Measurements from ENCODE around the gene MTCL1.

Gene MTCL1

DNA sequence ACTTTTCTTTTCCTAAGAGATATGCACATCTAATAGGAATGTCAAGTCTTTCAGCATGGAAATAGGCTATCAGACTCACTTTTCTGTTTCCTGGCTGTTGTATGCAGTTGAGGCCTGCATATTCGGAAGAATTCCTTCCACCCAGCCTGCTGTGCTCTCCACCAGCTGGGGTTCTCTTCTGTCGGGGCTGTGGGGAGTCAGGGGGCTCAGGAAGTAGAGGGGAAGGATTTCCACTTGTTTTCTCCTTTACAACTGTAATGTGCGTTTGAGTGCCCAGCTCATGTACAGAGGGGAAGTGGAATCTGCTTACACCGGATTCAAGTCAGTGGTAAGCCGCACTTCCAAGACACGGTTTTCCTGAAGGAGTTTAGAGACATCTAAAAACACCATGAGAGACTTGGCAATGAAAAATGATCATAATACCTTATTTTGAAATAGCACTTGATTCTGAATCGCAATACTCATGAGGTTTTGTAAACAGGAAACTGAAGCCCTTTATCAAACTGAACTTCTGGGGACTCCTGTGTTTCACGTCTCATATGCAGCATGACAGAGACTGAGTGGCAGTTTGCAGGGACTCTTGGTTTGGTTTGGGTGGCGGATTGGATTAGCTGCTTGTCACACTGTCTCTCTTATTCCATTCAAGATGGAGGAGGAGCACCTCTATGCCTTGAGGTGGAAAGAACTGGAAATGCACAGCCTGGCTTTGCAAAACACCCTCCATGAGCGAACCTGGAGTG, 90.4 kb downstream of the MTCL1 start:
- DNase-seq = no peak

DNA sequence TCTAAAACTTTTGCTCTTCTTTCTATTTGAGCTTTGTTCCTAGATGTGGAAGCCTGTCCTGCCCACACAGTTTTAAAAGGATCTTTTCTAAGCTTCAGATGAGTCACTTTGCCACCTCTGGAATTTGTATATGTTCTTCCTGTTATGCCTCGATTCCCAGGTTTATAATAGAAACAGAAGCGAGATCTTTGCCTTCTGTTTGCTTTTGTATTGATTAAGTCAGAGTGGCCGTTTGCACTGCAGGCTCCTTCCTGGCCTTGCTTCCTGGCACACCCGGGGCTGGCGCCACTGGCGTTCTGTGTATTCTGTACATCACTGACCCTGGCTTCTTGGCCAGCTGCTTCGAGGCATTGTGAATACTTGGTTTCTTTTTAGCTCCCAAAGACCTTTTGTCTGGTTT, 91.8 kb downstream of the MTCL1 start:
- DNase-seq = peak; percentile 5

DNA sequence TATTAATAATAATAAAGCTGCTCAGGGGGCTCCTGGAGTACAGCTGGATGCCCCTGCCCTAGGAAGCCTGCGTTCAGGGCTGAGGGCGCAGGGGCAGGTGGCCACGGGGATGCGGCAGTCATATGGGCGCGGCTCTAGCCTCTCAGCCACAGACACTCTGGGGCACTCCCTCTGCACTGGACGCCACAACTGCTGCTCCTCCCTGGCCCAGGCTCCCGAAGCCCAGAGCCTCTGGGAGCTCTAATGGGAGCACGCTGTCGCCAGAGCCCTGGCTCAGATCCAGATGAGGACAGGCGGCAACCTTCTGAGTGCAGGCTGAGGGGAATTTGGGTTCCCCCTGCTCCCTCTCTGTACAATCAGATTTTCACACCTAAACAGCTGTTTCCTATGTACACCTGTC, 93.6 kb downstream of the MTCL1 start:
- peak; percentile 40 for DNase-seq

DNA sequence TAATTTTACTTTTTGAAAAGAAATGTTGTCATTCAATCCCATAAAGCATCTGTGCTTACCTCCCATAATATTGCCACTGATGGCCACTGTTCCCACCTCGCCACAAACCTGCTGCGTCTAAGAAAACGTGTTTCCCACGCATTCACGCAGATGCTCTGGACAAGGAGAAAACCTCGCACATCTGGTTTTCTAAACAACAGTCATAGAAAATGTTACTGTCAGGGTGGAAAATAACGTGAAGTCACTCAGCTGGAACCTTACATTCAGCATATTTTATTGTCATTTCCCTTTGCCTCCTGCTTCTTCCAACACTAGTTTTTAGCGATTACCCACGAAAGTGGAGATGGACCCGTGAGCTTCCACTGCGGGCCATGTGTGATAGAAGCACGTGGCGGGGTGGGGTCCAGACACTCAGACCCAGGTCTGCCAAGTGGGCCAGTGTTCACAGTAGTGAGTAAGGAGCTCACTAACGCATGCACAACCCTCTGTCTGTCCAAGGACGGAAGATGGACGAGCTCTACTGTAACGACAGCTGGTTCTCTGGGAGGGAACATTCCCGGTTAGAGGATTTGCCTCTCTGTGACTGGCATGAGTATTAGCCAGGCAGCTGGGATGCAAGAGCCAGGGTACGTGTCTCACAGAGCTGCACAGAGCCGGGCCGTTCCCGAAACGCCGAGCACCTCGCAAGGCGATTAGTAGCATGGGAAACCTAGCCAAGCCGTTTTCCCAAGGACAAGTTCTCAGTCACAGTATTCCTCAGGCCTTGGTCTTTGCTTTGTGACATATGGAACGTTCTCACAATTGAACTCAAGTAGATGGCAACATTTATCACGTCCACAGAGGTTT, 94.5 kb downstream of the MTCL1 start:
- DNase-seq = no peak

DNA sequence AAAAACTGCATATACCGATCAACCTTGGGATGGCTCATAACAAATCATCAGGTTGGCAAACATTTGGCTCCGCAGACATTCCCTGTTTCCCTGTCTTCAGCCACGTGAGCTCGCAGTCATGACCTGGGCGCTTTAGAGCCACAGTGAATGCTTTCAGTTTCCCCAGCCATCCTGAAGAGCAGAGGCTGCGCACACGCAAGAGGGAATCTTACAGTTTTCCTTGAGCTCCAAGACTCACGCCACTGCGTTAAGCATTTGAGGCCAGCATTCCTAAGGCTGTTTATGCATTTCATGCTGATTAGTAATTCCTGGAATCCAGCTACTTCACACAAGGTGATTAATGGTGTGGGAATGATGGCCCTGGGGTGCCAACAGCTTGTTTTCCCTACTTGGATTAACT, 95.1 kb downstream of the MTCL1 start:
- no peak for DNase-seq

DNA sequence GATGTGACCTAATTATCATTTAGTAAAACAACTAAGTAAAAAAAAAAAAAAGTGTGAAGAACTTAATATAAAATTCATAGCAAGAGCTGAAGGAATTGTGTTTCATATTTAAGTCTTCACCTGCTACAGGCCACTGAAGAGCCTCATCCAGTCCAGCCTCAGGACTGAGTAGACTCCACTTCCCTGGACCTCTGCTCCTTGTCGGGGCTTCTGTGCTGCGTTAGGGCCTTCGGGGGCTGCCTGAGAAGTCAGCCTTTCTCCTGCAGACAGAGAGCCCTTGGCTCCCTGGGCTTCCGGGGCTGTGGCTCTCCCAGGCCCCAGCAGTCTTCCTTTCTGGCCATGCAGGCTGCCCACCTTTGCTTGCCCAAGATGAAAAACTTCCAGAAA, 95.5 kb downstream of the MTCL1 start:
- no peak for DNase-seq

DNA sequence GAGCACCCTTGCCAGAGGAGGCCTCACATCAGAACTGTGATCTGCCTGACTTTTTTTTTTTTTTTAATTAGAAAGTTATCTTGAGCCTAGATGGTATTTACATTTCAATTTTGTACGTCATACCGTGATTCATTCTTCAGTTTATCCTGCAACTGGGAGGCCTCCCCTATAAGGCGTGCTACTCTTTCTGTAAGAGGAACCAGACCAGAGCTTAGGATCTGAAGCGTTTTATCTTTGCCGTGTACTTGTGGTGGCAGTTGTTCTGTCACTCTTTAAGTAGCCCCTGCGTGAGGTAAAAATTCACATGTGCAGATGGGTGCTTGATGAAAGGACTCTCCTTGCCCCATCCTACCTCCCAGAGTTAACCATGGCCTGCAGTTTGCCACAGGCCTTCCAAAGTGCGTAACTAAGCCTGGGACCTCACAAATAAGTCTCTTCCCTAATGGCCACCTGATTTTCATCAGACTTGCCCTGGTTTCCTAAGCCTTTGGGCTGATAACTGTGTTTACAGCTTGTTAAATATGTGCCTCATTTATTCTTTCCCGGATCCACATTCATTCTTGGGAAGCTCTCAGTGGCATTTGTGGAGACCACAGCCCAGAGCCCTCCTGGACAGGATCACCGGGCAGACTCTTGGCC, 96.0 kb downstream of the MTCL1 start:
- DNase-seq = no peak

DNA sequence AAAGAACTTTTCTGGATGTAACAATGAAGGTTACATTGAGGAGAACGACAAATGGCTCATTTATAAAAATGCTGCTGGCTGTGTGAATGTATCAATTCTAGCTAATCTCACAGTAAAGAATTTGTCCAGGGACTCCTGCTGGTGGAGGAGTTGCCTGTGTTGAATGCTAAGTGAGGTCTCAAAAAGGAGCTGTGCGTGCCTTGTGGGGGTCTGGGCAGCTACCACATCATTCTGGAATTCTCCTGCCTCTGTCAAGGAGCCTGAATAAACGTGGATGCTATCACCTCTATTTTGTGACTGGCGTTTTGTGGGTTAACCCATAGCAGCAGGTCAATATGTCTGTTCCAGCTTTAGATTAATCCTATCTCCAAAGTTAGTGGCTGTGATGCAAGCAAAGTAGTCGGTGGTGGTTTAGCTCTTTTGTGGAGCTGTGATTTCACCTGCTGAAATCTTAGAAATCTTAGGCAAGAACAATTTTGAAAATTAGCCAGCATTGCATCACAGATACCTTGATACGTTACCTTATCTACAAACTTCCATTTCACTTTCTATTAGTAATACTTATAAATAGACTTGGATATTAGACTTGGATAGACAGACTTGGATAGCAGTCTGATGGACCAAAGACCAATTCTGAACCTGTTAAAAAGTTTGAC, 96.8 kb downstream of the MTCL1 start:
- no peak for DNase-seq

DNA sequence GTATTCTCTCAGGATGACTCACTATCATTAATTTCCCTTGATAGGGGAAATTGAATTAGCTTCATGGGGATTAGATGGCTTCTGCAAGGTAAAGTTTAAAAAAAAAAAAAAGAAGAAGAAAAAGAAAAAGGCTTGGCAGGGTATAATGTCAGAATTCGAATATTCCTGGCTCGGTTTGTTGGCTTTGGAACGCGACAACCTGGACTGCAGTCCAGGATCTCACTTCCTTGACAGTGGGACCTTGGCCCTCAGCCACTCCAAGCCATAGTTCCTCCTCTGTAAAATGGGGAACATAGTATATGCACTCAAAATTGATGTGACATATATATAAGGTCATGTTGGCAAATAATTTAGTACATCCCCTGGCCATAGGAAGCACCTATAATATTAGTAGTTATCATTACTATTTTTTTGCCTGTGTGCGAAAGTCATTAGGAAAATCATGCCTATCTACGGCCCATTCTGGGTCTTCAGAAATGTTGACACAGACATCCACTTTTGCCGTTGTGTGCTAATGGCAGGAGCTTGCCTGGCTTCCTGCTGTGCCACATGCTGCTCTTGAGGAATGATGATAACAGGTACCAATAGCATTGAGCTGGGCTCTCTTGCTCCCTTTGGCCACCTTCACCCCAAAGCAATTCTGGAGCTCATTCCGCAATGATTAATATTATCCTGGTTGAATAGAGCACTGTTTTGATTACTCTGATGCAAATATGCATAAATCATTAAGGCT, 97.9 kb downstream of the MTCL1 start:
- peak; percentile 26 for DNase-seq

DNA sequence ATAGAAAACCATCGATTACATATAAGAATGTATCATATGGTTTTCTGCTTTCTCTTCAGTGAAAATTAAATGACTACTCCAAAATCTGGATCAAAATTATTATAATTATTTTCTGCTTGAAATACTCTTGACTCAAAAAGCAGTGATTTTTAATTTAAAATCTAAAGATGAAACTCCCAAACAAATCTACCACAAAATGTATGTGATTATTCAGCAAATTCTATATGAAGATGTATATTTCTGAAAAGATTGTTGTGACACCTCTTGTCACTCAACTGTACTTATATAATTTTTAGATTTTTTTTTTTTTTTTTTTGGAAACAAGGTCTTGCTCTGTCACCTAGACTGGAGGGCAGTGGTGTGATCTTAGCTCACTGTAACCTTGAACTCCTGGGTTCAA, 98.6 kb downstream of the MTCL1 start:
- DNase-seq = no peak

DNA sequence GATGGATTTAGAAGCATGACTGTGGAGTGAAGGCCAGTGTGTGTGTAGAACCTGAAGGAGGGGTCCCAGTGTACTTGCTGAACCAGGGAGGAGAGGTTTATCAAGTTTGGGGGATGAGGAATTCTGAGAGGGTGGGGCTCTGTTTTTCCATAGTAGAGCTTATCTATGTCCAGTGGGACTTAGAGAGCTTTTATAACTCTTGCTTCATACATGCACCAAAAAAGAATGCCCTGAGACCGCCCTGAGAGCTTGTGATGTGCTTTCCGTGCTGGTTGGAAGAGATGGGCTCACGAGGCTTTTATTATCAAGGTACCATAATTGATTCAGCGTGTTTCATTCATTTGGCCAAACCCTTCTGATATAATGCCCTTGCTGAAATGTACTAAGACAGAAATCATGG, 100.2 kb downstream of the MTCL1 start:
- no peak for DNase-seq

DNA sequence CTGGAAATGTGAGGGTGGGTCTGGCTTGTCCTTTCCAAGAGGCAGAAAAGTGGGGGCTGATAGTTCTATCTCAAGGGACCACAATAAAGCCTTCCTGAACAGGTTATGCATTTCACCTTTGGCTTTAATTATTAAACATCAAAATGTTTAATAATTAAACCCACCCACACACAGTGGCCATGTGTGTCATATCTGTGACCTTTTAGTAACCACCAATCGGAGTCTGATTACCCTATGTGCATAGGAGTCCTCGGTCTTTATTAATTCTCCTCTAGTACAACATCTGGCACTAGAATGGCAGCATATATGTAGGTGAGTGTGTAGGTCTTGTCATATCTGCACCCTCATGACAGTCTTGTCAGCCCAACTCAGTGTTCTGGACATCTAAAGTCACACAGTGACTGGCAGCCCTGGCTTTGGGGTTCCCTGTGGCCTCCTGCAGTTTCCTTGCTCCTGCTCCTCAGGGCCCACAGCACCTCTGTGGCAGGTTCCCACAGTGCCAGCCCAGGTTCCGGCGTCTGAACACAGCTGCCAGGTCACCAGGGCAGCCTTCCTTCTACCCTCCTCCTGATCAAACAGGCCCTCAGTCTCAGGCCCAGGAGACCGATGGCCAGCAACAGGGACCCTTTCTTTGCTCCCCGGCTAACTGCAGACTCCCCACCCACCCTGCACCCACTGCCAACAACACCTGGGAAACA, 100.9 kb downstream of the MTCL1 start:
- DNase-seq = no peak

DNA sequence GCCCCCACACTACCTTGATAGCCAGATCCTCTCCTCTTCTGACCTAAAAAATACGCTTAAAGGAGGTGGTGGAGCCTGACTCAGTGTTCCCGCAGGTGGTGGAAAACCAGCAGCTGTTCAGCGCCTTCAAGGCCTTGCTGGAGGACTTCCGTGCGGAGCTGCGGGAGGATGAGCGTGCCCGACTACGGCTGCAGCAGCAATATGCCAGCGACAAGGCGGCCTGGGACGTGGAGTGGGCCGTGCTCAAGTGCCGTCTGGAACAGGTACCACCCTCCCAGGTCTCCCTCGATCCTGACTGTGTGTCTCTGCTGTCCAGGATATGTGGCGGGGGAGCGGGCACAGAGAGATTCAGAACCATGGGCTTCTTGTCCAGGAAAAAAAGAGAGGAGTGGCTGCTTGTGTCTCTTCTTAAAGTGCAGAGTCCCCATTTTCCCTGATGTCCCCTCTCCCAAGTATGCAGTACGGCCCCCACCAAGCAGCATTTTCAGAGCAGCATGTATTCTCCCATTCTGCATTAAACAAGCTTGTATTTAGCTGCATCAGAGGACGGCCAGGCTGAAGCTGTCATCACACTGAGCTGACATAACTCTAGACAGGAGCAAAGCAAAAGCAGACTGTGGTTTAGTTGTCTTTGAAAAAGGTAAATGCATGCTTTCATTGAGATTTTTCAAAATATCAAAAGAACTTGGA, 101.6 kb downstream of the MTCL1 start:
- no peak for DNase-seq

DNA sequence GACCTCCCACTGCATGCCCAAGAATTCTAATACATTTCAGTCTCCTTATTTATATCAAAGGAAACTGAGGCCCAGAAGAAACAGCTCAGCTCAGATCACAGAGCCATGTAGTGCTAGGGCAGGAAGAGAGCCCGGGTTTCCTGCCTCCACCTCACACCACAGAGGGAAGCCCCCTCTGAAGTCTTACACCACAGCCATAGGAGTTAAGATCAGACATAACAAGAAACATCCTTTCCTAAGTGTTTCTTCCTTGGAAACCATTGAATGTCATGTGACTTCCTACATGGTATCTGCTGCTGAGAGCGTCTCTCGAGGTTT, 102.1 kb downstream of the MTCL1 start:
- no peak for DNase-seq

DNA sequence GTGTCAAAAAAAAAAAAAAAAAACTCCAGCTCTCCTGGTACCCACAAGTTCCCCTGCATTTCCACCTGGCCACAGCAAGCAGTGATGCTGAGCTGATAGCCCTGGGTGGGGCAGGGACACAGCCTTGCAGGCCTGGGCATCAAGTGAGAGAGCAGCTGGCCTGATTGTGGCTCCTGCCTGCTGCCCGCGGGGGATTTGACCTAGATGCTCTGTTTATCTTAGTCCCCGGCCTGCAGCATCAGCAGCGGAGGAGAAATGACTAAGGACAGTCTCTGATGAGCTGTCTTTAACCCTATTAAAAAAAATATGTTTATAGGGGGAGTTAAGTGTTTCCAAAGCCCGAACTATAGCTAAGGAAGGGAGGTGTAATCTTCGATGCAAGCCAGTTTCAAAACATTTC, 102.6 kb downstream of the MTCL1 start:
- DNase-seq = no peak

DNA sequence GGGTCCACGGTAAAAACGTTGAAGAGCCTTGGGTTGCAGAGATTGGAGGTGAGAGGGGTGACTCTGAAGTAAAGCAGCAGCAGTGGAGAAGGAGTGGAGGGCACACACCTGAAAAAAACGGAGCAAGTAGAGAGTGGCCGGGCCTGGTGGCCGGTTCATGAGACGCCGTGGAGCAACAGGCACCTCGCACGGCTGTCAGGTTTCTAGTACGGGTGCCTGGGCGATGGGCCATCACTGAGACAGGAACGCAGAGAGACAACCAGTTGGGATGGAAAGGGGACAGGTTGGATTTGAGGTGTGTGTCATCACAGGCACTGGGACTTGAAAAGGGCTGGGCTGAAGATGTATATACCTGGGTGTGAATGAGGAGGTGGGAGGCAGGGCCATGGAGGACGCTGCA, 104.2 kb downstream of the MTCL1 start:
- no peak for DNase-seq

DNA sequence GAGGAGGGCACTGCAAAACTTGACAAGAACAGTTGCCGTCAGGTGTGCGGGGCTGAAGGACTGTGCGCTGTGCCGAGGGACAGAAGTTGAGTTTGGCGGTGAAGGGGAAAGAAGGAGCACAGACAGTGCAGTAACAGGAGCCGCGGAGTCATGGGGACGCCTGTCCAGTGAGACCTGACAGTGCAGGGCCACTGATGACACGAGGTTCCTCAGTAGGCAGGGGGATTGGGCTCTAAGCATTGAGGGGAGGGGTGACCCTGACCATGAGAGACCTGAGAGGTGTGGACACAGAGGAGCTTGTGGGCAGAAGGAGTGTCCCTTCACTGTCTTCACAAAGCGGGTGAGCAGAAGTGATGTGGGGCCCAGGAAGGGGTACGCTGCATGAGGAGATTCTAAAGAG, 104.8 kb downstream of the MTCL1 start:
- no peak for DNase-seq

DNA sequence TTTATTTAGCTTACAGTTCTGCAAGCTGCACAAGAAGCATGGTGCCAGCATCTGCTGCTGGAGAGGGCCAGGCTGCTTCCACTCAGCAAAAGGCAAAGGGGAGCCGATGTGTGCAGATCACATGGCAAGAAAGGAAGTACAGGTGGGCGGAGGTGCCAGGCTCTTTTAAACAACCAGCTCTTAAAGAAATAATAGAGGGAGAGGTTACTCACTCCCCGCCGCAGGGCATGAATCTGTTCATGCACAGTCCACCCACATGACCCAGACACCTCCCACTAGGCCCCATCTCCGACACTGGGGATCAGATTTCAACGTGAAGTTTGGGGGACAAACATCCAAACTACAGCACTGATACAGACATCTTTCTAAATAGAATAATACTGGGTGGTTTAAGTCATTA, 105.8 kb downstream of the MTCL1 start:
- no peak for DNase-seq

DNA sequence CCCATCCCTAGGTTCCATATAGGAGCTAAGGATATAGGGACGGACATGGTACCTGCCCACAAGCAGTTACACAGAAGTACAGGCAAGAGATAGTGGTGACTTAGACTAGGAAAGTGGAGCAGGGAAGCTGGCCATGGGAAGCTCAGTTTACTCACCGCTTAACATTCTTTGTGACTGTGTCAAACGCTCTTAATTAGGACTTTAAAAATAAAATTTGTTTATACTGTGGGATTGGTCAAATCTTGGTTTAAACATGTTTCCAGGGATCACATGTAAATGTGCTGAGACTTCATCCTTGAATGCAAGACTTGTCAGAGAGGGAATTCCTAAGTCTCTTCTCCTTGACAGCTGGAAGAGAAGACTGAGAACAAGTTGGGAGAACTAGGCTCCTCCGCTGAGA, 107.3 kb downstream of the MTCL1 start:
- DNase-seq = no peak

DNA sequence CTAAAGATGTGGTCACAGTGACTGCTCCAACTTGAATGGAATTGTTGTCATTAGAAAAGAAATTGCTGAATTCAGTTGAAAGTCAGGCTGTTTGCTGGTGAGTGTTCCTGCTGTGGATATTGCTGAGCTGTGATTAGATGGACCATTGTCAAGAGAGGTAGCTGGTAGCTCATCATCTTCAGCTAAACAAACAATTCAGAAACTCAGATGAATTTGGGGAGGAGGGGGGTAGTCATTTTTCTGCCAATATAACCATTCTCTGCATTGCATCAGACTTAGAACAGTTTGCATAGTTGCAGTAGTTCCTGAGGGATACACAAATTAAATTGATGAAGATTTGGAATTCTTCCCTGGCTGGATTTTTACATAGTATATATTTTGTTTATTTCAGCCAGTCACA, 108.3 kb downstream of the MTCL1 start:
- no peak for DNase-seq

DNA sequence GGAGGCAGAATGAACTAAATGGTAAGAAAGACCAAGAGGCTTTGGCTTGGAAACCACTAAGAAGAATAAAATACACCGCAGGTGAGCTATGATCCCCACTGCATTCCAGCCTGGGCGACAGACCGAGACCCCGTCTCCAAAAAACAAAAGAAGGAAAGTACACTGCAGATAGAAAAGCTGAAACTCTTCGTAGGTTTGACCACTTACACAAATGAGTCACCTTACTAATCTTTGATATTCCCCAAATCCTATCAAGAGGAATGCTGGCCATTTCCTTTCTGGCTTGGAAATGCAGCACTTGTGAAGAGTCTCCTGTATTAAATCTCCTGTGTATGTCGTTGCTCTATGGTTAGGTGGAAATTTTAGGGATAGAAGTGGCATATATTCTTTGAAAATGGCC, 108.8 kb downstream of the MTCL1 start:
- DNase-seq = no peak

DNA sequence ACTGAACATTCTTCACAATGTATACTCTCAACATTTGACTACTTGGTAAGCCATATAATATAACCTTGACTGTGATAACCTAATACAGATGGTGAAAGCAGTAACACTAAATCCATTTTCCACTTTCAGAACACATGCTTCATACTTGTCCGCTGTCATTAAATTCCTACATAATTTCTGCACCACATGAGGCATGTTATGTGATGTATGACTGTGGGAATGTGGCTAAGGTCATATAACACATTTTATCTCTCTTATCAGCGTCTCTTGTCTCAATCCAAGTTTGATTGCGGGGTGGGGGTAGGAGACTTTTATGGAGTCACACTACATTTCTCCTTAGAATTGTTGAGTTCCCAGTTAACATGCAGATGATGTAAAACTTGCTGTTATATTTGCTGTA, 110.9 kb downstream of the MTCL1 start:
- no peak for DNase-seq
